GM12864 (cell line): ENCODE data around the gene CELSR1.

Experiments used
- DNase-seq: peaks from one replicate; pipeline ENCODE4 v3.0.0-alpha.2; 2011; ENCODE audit warnings: low read depth
- H3K4me3 ChIP-seq: 2 replicates; pipeline ENCODE4 v1.5.1; 2011; ENCODE audit warnings: mild to moderate bottlenecking, low read depth, low read length, control low read depth
- TF ChIP-seq, protein P1 (sequence below): IDR thresholded peaks from 2 replicates; pipeline ENCODE4 v1.5.1; 2011; ENCODE audit warnings: low read depth, mild to moderate bottlenecking, moderate library complexity, low read length, control low read depth, inconsistent platforms; ENCODE audit errors: missing control alignments

The CELSR1 gene

DNA sequence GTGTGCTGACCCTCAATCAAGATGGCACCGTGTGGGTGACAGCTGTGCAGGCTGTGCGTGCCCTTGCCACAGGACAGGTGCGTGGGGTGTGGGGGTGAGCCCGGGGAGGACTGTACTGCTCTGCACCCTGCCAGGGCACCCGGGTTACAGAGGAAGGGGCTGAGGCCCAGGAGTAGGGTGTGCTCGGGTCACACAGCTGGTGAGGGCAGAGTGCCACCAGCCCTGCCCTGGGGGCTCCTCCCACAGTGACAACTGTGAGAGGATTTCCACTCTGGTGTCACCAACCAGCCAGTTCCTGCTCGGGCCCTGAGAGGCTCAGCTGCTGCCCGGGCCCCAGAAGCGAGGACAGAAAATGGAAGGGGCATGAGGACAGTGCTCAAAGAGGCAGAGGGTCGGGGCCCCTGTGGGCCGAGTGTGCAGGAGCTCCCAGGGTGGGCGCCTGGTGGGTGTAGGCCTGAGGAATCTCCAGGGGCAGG lies 181.4 kb downstream of the CELSR1 start:
- no peak overlapping the region for H3K4me3 ChIP-seq
- no peak for DNase-seq
- TF ChIP-seq, protein P1, sequence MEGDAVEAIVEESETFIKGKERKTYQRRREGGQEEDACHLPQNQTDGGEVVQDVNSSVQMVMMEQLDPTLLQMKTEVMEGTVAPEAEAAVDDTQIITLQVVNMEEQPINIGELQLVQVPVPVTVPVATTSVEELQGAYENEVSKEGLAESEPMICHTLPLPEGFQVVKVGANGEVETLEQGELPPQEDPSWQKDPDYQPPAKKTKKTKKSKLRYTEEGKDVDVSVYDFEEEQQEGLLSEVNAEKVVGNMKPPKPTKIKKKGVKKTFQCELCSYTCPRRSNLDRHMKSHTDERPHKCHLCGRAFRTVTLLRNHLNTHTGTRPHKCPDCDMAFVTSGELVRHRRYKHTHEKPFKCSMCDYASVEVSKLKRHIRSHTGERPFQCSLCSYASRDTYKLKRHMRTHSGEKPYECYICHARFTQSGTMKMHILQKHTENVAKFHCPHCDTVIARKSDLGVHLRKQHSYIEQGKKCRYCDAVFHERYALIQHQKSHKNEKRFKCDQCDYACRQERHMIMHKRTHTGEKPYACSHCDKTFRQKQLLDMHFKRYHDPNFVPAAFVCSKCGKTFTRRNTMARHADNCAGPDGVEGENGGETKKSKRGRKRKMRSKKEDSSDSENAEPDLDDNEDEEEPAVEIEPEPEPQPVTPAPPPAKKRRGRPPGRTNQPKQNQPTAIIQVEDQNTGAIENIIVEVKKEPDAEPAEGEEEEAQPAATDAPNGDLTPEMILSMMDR = no peak

DNA sequence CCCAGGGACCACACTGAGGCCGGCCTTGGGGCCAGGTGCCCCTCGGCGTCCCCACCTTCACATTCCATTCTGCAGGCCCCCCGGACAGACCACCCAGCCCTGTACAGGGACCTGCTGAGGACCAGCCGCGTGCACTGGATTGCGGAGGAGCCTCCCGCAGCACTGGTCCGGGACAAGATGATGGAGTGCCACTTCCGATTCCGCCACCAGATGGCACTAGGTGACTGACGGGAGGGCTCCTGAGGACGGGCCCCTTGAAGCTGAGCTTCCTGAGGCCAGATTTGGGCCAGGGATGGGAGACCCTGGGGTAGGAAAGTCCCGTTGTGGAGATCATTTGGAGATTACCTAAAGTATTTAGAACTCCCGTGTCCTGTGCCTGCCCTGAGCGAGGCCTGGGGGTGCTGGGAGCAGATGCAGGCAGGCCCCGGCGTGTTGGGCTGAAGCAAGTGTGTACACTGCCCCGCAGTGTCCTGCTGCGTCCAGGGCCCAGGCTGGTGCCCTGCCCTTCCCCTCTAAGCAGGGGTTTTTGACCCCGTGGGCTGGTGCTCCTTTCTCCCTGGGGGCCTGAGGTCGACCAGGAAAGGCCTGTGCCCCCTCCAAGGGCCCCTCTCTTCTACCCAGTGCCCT lies 181.9 kb downstream of the CELSR1 start:
- no peak for DNase-seq

DNA sequence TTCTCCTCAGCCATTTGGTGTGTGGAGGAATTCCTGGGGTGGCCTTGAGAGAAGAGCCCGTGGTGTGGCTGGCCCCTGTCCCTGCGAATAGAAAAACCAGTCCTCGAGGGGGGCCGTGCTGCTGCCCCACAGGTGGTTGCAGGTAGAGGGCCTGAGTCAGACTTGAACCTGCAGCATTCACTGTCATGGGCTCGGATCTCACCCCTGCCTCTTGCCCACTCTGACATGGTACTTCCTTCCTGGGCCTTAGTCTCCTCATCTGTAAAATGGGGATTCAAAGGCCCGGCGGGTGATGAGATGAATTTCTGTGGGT lies 182.5 kb downstream of the CELSR1 start:
- no peak for DNase-seq
- H3K4me3 ChIP-seq = no peak overlapping the region
- TF ChIP-seq, protein P1 = no peak

More for the DNA sequence above, 181.9 kb downstream of the CELSR1 start:
- no peak overlapping the region for H3K4me3 ChIP-seq
- TF ChIP-seq, protein P1 = peak; percentile 84

DNA sequence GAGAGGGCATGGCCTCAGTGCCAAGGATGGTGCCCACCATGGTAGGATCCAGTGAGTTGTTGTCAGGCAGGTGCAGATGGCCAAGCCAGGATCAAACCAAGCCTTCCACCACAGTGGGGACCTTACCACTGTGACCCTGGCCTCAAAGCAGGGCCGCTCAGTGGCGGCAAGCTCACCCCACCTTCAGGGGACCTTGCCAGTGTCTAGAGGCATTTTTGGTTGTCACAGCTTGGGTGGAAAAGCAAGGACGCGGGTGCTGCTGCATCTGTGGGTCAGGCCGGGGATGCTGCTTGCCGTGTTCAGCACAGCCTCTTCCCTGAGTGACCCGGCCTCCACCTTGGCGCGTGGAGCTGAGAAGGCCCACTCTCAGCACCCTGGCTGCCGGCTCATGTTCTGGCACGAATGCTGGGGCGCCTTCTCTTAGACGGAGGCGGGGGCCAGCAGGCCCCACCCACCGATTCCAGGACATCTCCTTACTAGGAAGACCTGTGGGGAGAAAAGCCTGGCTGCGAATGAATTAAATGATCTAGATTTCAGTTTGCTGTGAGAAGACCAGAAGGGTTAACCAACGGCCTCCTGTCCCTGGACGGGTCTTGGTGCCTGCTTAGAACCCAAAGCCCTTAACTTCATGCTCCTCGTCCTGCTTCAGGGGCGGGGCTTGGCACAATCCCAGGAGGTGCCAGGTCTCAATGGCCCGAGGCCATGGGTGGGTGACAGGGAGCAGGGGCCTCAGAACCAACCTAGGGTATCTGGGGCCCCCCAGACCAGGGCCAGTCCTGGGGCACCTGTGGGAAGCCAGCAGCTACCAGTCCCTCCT lies 183.0 kb downstream of the CELSR1 start:
- H3K4me3 ChIP-seq = no peak overlapping the region
- DNase-seq = no peak
- TF ChIP-seq, protein P1 = no peak

DNA sequence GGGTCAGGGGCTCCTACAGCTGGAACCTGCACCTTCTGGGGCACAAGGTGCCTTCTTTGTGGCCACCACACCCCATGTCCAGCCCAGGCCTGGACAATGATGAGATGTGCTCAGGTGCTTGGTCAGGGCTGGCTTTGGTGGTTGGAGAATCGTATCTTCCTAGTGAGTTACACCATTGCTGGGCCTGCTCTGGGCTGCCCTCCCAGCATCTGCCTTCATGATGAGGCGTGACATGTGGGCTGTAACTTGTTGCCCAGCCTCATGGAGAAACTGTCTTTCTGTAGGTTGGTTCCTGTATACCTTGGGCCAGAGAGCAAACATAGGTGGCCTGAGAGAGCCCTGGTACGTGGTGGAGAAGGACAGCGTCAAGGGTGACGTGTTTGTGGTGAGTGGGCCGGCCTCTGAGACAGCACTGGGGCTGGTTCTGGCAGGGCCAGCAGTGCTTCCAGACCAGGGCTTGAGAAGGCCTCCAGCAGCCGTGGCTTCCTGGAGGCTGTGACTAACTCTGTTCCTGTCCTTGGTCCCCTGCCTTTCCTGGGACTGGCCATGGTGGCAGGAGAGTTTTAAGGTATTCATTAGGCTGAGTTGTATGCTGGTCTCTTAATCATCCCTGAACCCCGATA lies 183.8 kb downstream of the CELSR1 start:
- DNase-seq = no peak
- no peak overlapping the region for H3K4me3 ChIP-seq
- TF ChIP-seq, protein P1 = no peak

DNA sequence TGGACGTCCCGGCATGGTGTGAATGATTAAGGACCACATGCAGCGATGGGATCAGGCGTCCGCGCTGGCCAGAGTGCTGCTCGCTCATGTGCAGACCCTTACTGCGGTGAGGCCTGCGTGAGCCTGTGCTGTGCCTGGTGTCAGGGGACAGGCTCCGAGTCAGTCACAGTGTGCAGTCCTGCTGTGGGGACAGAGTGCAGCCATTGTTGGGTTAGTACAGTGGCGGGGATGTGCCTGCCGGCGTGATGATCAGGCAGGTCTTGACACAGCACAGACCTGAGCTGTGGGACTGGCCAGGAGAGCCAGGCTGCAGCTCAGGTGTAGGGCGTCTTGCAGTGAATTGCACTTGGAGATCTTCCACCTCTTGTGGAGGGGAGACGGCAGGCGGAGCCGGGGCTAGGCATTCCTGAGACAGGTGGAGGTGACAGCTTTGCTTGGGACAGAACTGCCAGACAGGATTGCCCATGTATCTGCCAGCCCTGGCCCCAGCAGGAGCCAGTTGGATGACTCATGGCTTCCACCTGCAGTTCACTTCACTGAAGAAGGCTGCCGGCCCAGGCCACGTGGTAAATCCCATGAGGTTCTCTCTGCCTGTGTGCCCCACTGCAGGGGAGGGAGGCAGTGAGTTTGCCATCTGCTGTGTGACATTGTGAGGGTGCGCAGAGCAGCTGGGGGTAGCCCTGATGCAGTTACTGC lies 184.6 kb downstream of the CELSR1 start:
- TF ChIP-seq, protein P1 = no peak
- DNase-seq = no peak
- no peak overlapping the region for H3K4me3 ChIP-seq
